GM21423 (cell line): ENCODE results near the gene TNS3.

Experiments used
- ATAC-seq: cut with Tn5 transposase; IDR thresholded peaks from one replicate; pipeline ENCODE4 v1.9.1; 2021; ENCODE audit warnings: mild to moderate bottlenecking, moderate library complexity; ENCODE audit not compliant: unreplicated experiment

TNS3 gene

DNA sequence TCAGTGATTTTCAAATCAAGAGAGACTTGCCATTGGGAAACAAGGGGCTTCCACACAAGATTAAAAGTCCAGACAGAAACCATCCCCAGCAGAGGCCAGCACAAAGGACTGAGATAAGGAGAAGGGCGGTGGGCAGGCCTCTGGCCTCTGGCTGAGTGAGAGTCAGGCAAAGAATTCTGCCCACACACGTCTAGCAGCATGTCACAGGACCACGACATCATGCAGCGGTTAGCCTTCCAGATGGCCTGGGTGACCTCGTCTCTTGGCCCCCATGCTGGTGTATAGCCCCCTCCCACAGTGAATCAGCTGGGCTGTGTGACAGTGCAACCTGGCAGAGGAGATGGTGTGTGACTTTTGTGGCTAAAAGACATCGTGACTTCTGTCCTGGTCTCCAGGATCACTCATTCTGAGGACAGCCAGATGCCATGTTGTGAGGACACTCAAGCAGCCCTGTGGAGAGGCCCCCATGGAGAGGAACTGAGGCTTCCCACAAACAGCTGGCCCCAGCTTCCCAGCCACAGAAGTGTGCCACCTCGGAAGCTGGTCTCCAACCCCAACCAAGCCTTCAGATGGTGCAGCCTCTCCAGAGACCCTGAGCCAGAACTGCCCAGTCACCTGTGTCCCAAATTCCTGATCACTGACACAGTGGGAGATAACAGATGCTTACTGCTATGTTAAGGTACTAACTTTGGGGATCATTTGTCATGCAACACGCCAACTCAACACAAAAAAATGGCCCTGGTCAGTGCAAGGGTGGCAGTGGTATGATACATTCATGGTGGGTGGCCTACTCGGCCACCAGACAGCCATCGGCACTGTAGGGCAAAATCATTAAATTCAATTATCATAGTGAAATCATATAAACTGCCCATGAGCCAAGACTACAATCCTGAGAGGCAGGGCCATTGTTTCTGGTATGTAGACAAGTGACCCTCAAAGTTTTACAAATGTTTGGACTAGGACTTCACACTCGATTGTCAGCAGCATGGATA lies 73.2 kb downstream of the TNS3 start:
- no peak for ATAC-seq

DNA sequence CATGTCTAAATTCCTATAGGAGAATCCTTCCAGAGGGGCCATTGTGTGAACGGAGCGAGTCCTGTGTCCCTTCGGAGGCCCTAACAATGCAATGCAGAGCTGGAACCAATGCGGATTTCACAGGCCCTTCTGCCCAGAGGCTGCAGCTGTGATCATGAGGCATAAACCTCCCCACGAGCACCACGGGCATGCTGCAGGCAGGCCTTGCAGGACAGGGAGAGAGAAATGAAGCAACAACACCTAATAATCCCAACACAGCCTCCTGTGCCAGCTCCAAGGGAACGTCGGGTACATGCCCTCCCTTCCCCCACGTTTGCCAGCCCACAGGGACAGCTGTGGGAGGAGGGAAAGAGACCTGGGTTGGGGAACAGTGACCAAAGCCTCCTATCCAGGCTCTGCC lies 74.4 kb downstream of the TNS3 start:
- no peak for ATAC-seq

DNA sequence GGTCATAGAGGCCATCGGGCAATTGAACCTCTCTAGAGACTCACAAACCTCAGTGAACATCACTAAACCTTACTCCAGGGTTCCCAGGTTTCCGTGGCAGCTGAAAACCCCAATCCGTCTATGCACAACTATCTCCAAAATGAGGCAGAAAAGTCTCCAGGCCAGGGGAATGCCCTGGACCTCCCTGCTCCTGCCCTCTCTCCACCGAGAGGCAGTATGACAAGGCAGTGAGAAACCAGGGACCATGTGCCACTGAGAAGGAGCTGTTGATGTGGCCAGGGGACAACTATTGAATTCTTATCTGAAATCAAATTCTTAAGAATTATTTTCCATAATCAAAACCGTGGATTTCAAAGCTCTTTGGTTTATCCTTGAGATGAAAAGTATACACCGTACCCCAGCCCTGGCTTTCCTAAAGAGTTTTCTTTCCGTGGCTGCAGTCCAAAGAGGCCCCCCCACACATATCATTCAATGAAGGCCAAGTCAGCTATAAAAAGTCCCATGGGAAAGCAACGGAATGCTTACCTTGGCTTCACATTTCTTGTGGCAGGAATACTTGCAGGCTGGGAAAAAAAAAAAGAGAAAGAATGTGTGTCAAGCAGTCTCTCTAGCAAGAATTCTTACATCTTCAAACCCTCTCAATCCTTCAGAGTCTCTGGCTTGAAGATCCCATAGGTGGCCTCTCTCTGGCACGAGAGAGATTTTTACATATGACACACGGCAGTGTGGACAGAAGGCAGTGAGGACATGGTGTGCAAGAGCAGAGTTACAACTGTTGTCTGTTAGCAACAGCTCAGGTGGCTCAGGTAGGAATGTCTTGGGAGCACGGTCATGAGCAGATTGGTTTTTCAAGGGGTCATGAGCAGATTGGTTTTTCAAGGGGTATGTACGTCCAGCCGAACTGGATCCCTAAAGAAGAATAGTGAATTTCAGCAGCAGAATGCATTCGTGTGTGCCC lies 75.2 kb downstream of the TNS3 start:
- ATAC-seq, result no peak

DNA sequence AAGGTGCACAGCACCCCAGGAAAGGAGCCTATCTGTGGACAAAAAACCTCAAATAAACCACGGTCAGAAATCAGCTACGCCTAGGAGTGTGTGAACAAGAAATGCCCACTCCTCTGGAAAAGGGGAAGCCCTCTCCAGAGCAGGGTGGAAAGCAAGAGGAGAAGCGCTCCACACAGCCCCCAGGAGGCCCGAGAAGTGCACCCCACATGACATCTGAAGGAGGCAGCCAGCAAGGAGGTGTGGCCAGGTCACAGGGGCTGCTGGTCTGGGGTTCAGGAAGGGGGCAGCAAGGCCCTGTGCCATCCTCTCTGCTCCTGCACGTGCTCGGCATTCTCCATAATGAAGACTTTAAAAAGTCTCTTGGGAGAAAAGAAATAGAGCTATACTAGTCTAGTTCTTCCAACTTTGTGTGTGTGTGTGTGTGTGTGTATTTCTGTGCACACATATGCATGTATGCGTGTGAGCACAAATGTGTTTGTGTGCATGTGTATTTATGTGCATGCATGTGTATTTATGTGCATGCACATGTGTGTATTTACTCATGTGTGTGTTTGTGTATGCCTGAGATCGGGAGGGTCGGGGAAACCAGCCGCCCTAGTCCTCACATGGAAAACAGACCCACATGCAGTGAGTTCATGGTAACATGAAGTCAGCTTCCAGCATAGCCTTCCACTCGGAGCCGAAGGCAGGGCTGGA lies 76.5 kb downstream of the TNS3 start:
- no peak for ATAC-seq

- ATAC-seq, result no peak
These were observed 77.2 kb downstream of the TNS3 start for GRCh38 chr7:47504551-47505311.

DNA sequence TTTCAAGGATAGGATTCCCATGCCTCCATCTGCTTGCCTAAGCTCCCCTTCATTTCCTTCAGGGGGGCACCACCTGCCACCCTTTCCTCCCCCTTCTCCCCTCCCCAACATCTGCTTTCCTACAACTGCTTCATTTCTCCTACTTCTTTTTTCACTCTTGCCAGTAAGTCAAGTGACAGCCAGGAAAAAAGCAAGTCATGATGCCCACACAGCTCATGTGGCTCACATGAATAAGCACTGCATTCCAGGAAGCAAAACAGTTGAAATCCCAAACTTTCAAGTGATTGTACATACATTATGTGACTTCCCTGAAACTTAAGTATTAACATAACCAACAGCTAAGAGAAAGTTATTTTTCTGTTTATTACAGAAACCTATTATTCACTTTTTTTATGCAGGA lies 78.6 kb downstream of the TNS3 start:
- ATAC-seq, result no peak

GRCh38 chr7:47502240-47502877 lies 79.6 kb downstream of the TNS3 start:
- no peak for ATAC-seq

GRCh38 chr7:47501406-47501805 lies 80.5 kb downstream of the TNS3 start:
- no peak for ATAC-seq

DNA sequence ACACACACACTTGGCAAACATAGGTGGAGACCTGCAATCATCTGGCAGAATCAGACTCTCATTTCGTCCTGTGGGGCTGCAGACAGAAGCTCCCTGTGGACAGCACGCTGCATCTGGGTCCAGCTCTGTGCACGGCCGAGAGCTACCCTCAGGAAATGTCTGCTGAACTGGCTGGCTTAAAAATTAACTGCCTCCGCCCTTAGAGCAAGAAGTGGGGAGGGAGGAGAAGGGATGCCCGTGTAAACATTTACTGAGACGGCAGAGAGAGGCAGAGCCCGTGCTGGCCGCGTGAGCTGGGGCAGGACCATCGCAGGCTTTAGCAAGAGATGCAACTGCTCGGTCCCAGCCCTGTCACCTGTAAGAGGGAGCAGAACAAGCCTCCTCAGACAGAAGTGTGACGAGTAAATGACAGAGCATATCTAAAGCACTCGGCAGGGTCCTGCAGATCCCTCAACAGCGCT lies 81.8 kb downstream of the TNS3 start:
- peak; percentile 31 for ATAC-seq

DNA sequence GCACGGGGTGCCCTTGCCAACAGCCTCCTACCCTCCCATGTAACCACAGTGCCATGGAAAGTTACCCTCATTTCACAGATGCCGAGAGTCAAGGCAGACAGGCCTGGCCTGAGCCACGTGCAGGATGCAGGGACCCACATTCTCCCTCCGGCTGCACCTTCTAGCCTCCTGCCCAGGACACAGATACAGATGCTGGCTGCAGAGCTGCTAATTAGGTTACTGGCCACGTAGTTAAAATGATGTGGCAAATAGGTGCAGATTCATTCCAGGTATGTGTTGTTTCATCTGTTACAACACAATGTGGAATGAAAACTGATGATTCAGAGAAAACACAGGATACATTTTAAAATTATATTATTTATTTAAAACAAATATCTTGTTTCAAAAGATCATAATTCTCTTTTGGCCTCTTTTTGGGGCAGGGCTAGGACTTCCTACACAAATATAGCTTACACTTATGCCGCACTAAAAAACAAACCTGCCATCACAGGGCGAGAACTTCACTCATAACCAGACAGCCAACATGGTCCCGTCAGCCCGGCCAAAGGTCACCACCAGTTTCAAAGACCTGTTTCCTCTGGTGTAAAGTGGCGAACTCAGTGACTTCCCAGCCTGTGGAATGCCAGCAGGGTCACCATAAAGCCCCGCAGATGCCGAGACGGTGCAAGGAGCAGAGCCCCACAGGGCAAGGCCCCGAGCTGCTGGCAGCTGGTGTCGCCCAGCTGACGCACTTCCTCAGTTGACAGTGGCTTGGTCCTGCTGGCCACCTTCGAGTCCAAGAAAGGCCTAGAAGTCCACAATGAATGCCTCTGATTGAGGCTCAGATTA lies 83.5 kb downstream of the TNS3 start:
- no peak for ATAC-seq

DNA sequence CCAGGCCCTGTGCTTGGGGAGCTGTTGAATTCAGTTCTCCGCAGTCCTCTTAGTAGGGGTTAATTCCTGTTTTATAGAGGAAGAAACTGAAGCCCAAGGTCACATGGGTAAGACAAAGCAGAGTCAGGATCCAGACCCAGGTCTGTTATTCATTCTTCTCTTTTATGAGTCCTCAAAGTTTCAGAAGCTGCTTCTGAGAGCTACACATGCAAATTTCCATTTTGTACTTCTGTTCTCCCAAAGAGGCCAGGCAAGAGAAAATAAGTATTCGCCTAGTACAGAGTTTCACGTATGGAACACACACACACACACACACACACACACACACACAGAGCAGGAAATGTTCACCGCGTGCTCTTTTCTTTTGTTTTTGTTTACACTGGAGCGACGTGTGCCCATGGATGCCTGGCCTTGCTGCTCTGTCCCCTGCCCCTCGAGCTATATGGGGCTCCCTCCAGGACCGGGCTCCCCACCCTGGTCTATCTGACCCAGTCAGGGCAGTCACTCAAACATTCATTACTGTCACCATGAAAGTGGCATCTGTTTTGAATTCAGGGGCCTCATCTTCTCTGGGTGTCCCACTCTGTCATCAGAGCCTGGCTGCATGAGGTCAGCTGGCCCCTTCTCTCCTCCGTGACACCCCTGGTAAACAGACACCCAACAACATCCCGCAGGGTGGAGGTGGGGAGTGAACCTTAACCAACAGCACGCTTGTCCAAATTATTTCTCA lies 84.4 kb downstream of the TNS3 start:
- ATAC-seq, result peak; percentile 91

- ATAC-seq, result no peak
These were observed 85.2 kb downstream of the TNS3 start for GRCh38 chr7:47496666-47497065.

DNA sequence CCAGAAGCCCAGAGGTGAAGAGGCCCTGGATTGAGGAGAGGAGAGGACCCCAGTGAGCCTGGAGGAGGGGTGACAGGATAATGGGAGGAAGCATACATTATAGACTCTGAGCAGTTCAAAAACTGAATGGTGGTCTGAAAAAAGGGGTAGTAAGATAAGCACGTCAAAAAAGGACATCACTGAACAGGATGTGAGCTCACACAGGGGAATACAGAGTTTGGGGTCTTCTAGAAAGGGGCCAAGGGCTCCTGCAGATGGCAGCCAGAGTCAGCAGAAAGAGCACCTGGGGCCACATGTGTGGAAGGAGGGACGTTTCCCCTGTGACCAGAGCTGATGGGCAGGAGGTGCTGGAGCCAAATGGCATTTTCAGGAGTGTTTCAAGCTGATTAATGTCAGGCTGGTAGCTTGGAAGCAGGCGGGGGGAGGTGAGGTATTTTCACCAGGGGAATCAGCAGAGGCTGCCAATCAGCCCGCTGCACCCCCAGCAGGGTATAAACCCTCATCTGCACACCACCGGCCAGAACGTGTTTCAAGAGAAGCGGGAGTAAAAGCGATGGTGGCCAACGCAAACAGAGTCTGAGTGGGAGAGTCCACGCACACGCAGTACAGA lies 85.8 kb downstream of the TNS3 start:
- no peak for ATAC-seq

DNA sequence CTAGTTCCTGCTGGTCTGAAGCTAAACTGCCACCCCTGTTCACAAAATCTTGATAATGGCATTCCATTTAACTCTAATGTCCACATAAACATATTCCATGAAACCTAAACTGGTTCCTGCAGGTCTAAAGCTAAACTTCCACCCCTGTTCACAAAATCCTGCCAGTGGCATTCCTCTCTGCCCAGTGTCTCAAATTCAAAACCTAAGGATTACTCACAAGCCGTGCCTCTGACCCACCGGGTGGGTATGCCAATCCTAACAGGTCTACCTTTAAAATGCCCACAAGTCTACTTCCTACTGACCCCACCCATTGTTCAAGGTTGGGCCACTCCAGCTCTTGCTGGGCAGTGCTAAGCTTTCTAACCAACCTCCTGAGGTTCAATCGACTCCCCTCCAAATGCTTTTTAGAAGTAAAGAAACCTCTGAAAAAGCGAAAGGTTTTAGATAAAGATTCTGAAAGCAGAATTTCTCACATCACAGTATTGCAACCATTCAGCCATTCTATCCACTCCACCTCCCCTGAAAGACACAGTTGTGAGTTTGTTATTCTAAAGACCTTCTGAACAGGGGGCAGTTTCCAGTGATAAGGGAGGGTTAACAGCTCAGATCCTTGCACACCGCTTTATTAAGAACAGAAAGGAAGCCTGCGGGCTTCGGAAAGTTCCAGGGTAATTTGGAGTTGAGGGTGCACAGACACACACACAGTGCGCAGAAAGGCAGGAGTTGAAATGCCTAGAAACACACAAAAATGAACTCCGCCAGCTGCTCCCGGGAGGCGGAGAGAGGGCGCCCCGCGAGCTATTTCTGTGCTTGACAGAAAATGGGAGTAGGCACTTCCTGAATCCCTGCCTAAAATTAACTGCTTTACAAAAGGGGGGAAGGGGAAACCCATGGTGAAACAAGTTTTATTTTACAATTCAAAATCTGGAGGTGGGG lies 87.7 kb downstream of the TNS3 start:
- no peak for ATAC-seq

- no peak for ATAC-seq
These were observed 89.1 kb downstream of the TNS3 start for GRCh38 chr7:47492716-47493325.
